Activated B cell treated with CpG ODN at 0.5 μM for 24 hours (primary cell): ENCODE measurements around the gene P2RX7. TPM values are rescaled to one million over a fixed set of nuclear protein-coding genes. Genes with fewer than 3 reads are reported as not detected.

Experiments used
- ATAC-seq: fragments of 200-7000 bp; cut with Tn5 transposase; one replicate; pipeline ENCODE4 v1.10.0; 2021; ENCODE audit warnings: low read depth, mild to moderate bottlenecking, moderate library complexity
- CTCF ChIA-PET: fragments of 350-600 bp; sonication (Branson Sonifier 250); formaldehyde crosslinking; loops from one replicate; lab custom pipeline; 2021; ENCODE audit warnings: antibody characterized with exemption; lab: Charles Lee
- POLR2A ChIA-PET: fragments of 350-600 bp; sonication (Branson Sonifier 250); formaldehyde crosslinking; loops from one replicate; lab custom pipeline; 2021; ENCODE audit warnings: antibody characterized with exemption; lab: Charles Lee
- DNase-seq: peaks from one replicate; pipeline ENCODE4 v3.0.0; 2022
- H3K27ac Mint-ChIP-seq: one replicate; pipeline ENCODE4 v1.8.0; 2020; ENCODE audit warnings: mixed read lengths
- H3K27me3 Mint-ChIP-seq: one replicate; pipeline ENCODE4 v1.8.0; 2021; ENCODE audit warnings: mixed read lengths
- H3K36me3 Mint-ChIP-seq: one replicate; pipeline ENCODE4 v1.8.0; 2021; ENCODE audit warnings: low read depth, mixed read lengths
- H3K4me1 Mint-ChIP-seq: one replicate; pipeline ENCODE4 v1.8.0; 2021; ENCODE audit warnings: mixed read lengths
- H3K4me3 Mint-ChIP-seq: one replicate; pipeline ENCODE4 v1.8.0; 2020; ENCODE audit warnings: mild to moderate bottlenecking, mixed read lengths
- H3K9me3 Mint-ChIP-seq: one replicate; pipeline ENCODE4 v1.8.0; 2020; ENCODE audit warnings: mixed read lengths
- CTCF ChIP-seq: fragments of 200-600 bp; IDR thresholded peaks from one replicate; pipeline ENCODE4 v1.8.0; 2022; ENCODE audit warnings: antibody characterized with exemption, mild to moderate bottlenecking
- intact Hi-C: fragments of 100-400 bp; cut with micrococcal nuclease; formaldehyde crosslinking; loops from one replicate; pipeline ENCODE4 v1.15.1; 2024
- total RNA-seq: library from RNA; stranded (reverse); gene quantifications from 2 replicates; pipeline ENCODE4 v1.2.3, GENCODE V29; 2022

Gene P2RX7
- total RNA-seq, 1 donor from 2014 or later, result 5.3 TPM

- peaks cover 53% of the 10 kb centered on the region for H3K4me1 Mint-ChIP-seq
- DNase-seq (no peak), ATAC-seq (no peak)
- CTCF ChIA-PET, result no interaction called here
- no peak overlapping the region for H3K27ac Mint-ChIP-seq
- peaks cover 2% of the 10 kb centered on the region for H3K36me3 Mint-ChIP-seq
- intact Hi-C loops, result no loop called here
- POLR2A ChIA-PET, result no interaction called here
- no peak for TF ChIP-seq CTCF
- no peaks in the 10 kb centered on the region for H3K27me3 Mint-ChIP-seq
- H3K4me3 Mint-ChIP-seq, result peak overlapping the region; percentile 66
- H3K9me3 Mint-ChIP-seq, result peaks cover under 1% of the 10 kb centered on the region
Measured at GRCh38 chr12:121133838-121134237, 1.2 kb downstream of the P2RX7 start.

- TF ChIP-seq CTCF, result no peak
- intact Hi-C loops, result no loop called here
- ChIA-PET POLR2A (interaction anchor here (0.6 kb wide), 1 partner anchor 60 kb away, joined by 12 read pairs; no protein-coding TSS in a partner anchor), CTCF (no interaction called here)
- DNase-seq (no peak), ATAC-seq (no peak)
- Mint-ChIP-seq H3K4me3 (no peak overlapping the region), H3K36me3 (peaks cover 2% of the 10 kb centered on the region), H3K27me3 (no peaks in the 10 kb centered on the region), H3K27ac (no peak overlapping the region), H3K9me3 (no peaks in the 10 kb centered on the region), H3K4me1 (peaks cover 41% of the 10 kb centered on the region)
Measured at GRCh38 chr12:121135320-121135719, 2.6 kb downstream of the P2RX7 start.

GRCh38 chr12:121137512-121137911 lies 4.8 kb downstream of the P2RX7 start:
- Mint-ChIP-seq H3K4me1 (peaks cover 21% of the 10 kb centered on the region), H3K27me3 (no peaks in the 10 kb centered on the region), H3K9me3 (no peaks in the 10 kb centered on the region), H3K36me3 (peaks cover 2% of the 10 kb centered on the region), H3K27ac (no peak overlapping the region), H3K4me3 (no peak overlapping the region)
- POLR2A ChIA-PET, result no interaction called here
- ATAC-seq (no peak), DNase-seq (no peak)
- CTCF ChIA-PET, result no interaction called here
- intact Hi-C loops, result no loop called here
- no peak for TF ChIP-seq CTCF

GRCh38 chr12:121138284-121138683 lies 5.6 kb downstream of the P2RX7 start:
- Mint-ChIP-seq H3K9me3 (no peaks in the 10 kb centered on the region), H3K4me1 (peaks cover 14% of the 10 kb centered on the region), H3K27ac (no peak overlapping the region), H3K27me3 (no peaks in the 10 kb centered on the region), H3K36me3 (peaks cover 2% of the 10 kb centered on the region), H3K4me3 (no peak overlapping the region)
- no peak for TF ChIP-seq CTCF
- ChIA-PET CTCF (no interaction called here), POLR2A (no interaction called here)
- intact Hi-C loops, result no loop called here
- no peak for DNase-seq
- no peak for ATAC-seq

- H3K36me3 Mint-ChIP-seq, result peaks cover 2% of the 10 kb centered on the region
- TF ChIP-seq CTCF, result no peak
- H3K27me3 Mint-ChIP-seq, result no peaks in the 10 kb centered on the region
- H3K27ac Mint-ChIP-seq, result no peak overlapping the region
- intact Hi-C loops, result no loop called here
- peaks cover 14% of the 10 kb centered on the region for H3K4me1 Mint-ChIP-seq
- ChIA-PET POLR2A (no interaction called here), CTCF (no interaction called here)
- ATAC-seq (no peak), DNase-seq (no peak)
- no peak overlapping the region for H3K4me3 Mint-ChIP-seq
- no peaks in the 10 kb centered on the region for H3K9me3 Mint-ChIP-seq
Measured at GRCh38 chr12:121139286-121139685, 6.6 kb downstream of the P2RX7 start.
